Uterus (tissue), 2 donors: Measurements from ENCODE around the gene SNAPC2.

Experiments used
- CTCF ChIP-seq, 4 experiments: fragments of 200-600 bp in 2 of 4; fragments of 450-650 bp in 2 of 4; sonication (generic) in 2 of 4; IDR thresholded peaks; one replicate each; pipeline ENCODE4 v1.5.1; 2016 to 2019; ENCODE audit warnings: antibody characterized with exemption in 4 of 4, mild to moderate bottlenecking in 2 of 4, moderate library complexity in 1 of 4
- POLR2A ChIP-seq, 2 donors: fragments of 450-650 bp; IDR thresholded peaks; one replicate each; pipeline ENCODE4 v1.6.1; 2016; ENCODE audit warnings: antibody characterized with exemption in 2 of 2, mild to moderate bottlenecking in 1 of 2, moderate library complexity in 1 of 2

- TF ChIP-seq CTCF (IDR thresholded peaks at IDR 0.05) = no peak
- TF ChIP-seq POLR2A (IDR thresholded peaks at IDR 0.05) = no peak
Measured at GRCh38 chr19:7874076-7874896, 45.9 kb upstream of the SNAPC2 start, which contains the start of gene PRR36.
